AG09319 (cell line): Measurements from ENCODE around the gene OR1Q1.

ENCODE experiments used
- DNase-seq: peaks from one replicate; pipeline ENCODE4 v3.0.0-alpha.2; 2010; ENCODE audit warnings: low read depth; ENCODE audit errors: extremely low read depth
- TF ChIP-seq, protein P1 (sequence below): IDR thresholded peaks from 2 replicates; pipeline ENCODE4 v1.5.1; 2011; ENCODE audit warnings: low read depth, mild to moderate bottlenecking, inconsistent platforms, low read length, moderate library complexity

Gene OR1Q1

DNA sequence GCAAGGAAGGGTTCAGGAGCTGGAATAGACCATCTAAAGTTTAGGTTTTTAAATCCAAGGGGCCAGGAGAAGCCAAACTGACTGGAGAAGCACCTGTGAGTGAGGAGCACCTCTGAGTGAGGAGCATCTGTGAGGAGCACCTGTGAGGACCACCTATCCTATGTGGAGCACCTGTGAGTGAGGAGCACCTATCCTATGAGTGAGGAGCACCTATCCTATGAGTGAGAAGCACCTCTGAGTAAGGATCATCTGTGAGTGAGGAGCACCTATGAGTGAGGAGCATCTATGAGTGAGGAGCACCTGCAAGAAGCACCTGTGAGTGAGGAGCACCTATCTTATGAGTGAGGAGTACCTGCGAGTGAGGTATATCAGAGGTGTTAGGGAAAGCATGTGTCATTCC lies 8.0 kb upstream of the OR1Q1 start:
- TF ChIP-seq, protein P1, sequence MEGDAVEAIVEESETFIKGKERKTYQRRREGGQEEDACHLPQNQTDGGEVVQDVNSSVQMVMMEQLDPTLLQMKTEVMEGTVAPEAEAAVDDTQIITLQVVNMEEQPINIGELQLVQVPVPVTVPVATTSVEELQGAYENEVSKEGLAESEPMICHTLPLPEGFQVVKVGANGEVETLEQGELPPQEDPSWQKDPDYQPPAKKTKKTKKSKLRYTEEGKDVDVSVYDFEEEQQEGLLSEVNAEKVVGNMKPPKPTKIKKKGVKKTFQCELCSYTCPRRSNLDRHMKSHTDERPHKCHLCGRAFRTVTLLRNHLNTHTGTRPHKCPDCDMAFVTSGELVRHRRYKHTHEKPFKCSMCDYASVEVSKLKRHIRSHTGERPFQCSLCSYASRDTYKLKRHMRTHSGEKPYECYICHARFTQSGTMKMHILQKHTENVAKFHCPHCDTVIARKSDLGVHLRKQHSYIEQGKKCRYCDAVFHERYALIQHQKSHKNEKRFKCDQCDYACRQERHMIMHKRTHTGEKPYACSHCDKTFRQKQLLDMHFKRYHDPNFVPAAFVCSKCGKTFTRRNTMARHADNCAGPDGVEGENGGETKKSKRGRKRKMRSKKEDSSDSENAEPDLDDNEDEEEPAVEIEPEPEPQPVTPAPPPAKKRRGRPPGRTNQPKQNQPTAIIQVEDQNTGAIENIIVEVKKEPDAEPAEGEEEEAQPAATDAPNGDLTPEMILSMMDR, result no peak
- no peak for DNase-seq

DNA sequence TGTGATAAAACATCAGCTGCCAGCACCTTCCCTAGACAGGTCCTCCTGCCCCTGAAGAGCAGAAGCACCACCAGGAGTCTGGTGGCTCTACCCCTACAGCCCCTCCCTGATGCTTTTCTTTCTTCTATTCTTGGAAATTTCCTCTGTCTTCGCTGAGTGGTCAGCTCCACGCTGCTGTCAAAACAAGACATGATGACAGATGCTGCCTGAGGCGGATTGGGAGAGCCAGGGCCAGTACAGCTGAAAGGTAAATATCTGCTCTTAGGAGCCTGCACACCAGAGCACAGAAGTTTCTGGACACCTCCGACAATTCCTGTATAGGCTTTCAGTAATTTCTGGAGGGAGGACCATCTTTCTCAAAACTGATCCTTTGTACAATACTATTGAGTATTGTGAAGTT lies 4.7 kb upstream of the OR1Q1 start:
- DNase-seq, result no peak
- TF ChIP-seq, protein P1, result no peak

DNA sequence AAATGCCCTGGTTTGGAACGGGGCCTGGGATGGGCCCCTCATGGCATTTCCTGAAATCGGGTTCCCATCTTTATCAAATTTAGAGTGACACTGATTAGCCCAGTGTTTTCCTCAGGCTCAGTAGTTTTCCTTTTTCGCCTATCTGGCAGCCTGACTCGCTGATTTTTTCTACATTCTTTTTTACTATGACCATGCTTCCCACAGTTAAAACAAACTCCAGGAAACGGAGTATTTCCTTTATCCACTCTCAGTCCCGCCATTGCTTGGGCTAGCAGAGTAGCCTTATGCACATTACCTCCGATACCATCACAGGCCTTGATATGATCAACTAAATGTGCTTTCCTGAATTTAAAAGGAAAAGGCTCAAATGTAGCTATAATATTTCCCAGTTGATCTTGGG lies 5.5 kb downstream of the OR1Q1 start:
- no peak for DNase-seq
- TF ChIP-seq, protein P1, result no peak

DNA sequence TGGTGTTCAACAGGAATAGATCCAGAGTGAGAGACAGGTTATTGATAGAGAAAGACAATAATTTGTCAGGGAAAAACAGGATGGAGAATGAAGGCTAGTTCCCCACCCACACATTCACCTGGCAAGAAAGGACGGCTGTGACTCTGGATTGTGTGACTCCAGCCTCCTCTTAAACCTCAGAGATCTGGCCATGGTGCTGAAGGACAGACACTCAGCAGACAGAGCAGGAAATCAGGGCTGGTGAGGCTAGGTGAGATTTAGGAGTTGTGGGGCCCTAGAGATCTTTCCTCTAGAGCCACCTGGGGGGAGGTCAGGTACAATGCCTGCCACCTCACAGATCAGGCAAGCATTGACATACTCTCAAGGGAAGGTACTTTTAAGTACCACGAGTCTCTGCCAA lies 27.7 kb downstream of the OR1Q1 start:
- DNase-seq, result no peak
- TF ChIP-seq, protein P1, result no peak

DNA sequence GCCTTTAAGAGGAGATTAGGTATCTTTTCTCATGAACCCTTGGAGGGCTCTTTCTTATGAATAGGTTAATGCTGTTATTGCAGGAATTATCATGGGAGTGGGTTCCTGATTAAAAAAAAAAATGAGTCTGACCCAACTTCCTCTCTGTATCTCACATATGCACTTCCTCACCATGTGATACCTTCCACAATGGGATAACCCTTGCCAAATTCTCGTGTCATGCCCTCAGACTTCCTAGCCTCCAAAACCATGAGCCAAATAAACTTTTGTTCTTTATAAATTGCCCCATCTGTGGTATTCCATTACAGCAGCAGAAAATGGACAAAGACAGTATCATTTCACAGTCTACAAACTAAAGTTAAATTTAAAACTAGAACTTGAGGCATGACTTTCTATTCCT lies 41.8 kb downstream of the OR1Q1 start:
- TF ChIP-seq, protein P1, result no peak
- no peak for DNase-seq

DNA sequence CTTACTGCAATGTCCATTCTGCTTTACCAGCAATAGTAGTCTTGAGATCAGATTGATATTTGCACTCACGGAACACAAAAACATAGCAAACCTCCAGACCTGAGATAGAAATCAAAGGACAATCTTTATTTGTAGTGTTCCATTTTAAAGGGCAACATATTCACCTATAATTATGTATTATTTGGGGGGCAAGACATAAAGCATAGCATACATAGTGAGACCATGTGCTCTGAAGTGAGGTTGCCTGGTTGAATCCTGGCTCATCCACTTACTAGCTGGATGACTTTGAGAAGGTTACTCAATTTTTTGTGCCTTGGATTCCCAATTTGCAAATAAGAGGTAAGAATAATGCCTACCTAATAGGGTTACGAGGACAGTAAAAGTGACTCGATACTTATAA lies 43.0 kb downstream of the OR1Q1 start, which contains the start of gene OR1B1:
OR1B1 (minus strand) TSS at position 101 of the 400 bp plus-strand sequence.
- TF ChIP-seq, protein P1, result no peak
- DNase-seq, result no peak

DNA sequence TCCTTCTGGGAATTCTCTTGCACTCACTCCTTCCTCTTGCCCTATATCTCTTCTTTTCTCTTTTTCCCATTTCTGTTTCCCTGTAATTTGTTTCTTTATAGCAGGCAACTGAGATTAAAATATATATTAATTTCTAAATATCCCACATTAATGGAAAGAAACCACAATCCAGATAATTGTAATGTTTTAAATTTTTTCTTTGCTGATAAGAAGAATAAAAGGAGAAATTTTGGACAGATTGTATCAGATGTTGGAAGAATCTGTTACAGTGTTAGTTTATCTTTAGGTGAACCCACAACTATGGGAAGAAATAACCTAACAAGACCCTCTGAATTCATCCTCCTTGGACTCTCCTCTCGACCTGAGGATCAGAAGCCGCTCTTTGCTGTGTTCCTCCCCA lies 46.9 kb downstream of the OR1Q1 start, which contains the start of gene OR1L1:
OR1L1 (plus strand) TSS at position 301 of the 400 bp plus-strand sequence; CDS start at position 301, 0 bp downstream.
- TF ChIP-seq, protein P1, result no peak
- DNase-seq, result no peak
